Bronchial epithelial cell (primary cell): ENCODE results near the gene CD247. TPM values are rescaled to one million over a fixed set of nuclear protein-coding genes. Genes with fewer than 3 reads are reported as not detected.

Experiments used
- DNase-seq: peaks from one replicate; pipeline ENCODE4 v3.0.0-alpha.2; 2010; ENCODE audit warnings: low read depth
- FAIRE-seq: peaks from 2 replicates; lab custom pipeline; 2011; peaks lifted over from hg19 to GRCh38; lab: Jason Lieb, UNC
- H3K27me3 ChIP-seq: 2 replicates; pipeline ENCODE4 v1.5.1; 2011; ENCODE audit warnings: low read length; ENCODE audit not compliant: control insufficient read depth, insufficient read depth
- H3K36me3 ChIP-seq: 2 replicates; pipeline ENCODE4 v1.5.1; 2011; ENCODE audit warnings: low read length; ENCODE audit not compliant: control insufficient read depth, insufficient read depth
- H3K4me3 ChIP-seq: 2 replicates; pipeline ENCODE4 v1.5.1; 2011; ENCODE audit warnings: mild to moderate bottlenecking, low read depth, low read length, control low read depth
- CTCF ChIP-seq: IDR thresholded peaks from 2 replicates; pipeline ENCODE4 v1.5.1; 2011; ENCODE audit warnings: mild to moderate bottlenecking, moderate library complexity, low read length, control low read depth, inconsistent platforms; ENCODE audit not compliant: insufficient read depth, severe bottlenecking
- total RNA-seq: library from RNA; depleted of rRNA; stranded (reverse); fragments of >200 nt; gene quantifications from 2 replicates; pipeline ENCODE4 v1.2.1, GENCODE V29; 2014

The CD247 gene
- total RNA-seq, result not detected in 2 replicates

- H3K4me3 ChIP-seq, result no peak within 1 kb of the TSS
- TF ChIP-seq CTCF, result no peak
- no peak for FAIRE-seq
- no peaks in the 10 kb centered on the region for H3K36me3 ChIP-seq
- H3K27me3 ChIP-seq, result no peaks in the 10 kb centered on the region
- no peak for DNase-seq
Measured at GRCh38 chr1:167518331-167518700, at the start of gene CD247. Gene CD247 (minus strand): TSS chr1:167518529. CDS start chr1:167518465, 64 bp downstream.

GRCh38 chr1:167567663-167568062 is 49.3 kb upstream of the CD247 start:
- FAIRE-seq (no peak), DNase-seq (no peak)
- H3K36me3 ChIP-seq, result no peaks in the 10 kb centered on the region
- no peak for TF ChIP-seq CTCF
- no peak overlapping the region for H3K4me3 ChIP-seq
- no peaks in the 10 kb centered on the region for H3K27me3 ChIP-seq

- Histone ChIP-seq H3K4me3 (no peak overlapping the region), H3K27me3 (no peaks in the 10 kb centered on the region), H3K36me3 (no peaks in the 10 kb centered on the region)
- no peak for FAIRE-seq
- DNase-seq, result no peak
- TF ChIP-seq CTCF, result no peak
Measured at GRCh38 chr1:167566766-167567165, 48.4 kb upstream of the CD247 start.

DNA sequence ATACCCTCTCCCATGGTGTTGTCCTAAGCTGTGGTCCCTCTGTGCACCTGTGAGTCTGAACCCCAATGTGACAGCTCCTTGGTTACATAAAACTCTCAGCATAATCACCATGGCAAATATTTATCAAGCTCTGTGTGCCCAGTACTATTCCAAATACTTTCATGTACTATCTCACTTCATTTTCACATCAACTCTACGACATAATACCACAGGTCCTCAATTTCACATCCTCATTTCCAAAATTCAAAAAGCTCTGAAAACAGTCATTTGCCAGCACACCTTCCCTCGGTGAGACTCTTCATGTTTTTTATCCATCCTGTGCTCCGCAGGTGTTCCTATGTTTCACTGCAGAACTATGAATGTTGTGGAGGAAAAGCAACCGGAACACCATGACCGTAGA is 47.6 kb upstream of the CD247 start:
- TF ChIP-seq CTCF, result no peak
- DNase-seq (no peak), FAIRE-seq (peak; percentile 70)
- Histone ChIP-seq H3K4me3 (no peak overlapping the region), H3K27me3 (no peaks in the 10 kb centered on the region), H3K36me3 (no peaks in the 10 kb centered on the region)

DNA sequence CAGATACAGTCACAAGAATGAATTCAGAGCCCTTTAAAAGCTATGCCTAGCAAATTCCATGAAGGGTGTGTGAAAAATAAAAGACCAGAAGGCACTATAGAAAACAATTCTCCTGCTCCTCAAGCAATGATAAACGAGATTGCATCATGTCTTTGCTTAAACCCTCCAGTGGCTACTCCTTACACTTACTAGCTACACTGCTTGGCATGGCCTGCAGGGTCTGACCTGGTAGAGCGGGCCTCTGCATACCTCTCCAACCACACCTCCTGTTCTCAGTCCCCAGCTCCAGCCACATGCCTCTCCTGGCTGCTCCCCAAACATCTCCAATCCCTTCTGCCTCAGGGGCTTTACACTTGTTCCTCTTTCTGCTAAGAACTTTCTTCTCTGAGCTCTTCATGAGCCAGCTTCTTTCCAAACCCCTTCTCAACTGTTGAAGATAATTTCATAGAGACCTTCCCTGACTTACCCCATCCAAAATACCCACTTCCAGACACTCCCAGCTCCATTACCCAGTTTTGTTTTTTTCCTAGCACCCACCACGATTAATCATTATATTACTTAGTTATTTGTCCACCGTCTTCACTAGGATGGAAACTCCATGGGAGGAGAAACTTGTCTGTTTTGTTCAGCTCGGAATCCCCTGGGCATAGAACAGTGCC is 46.4 kb upstream of the CD247 start:
- Histone ChIP-seq H3K36me3 (no peaks in the 10 kb centered on the region), H3K4me3 (no peak overlapping the region), H3K27me3 (no peaks in the 10 kb centered on the region)
- no peak for FAIRE-seq
- DNase-seq, result no peak
- TF ChIP-seq CTCF, result no peak
